Loucy (cell line): ENCODE data around the gene FOXK2.
"Not testable (repeated sequence)": the region's sequence is repeated elsewhere in the genome, so short reads cannot be mapped to it uniquely, and the experiment has no call there.

Experiments
- CTCF ChIP-seq: fragments of 200-600 bp; sonication (generic); conservative IDR thresholded peaks from 2 replicates; pipeline ENCODE4 v1.5.1; 2014; ENCODE audit warnings: mild to moderate bottlenecking, antibody characterized with exemption, low read length
- EZH2phosphoT487 ChIP-seq: fragments of 200-600 bp; IDR thresholded peaks from 2 replicates; pipeline ENCODE4 v1.6.1; 2018; ENCODE audit warnings: antibody characterized with exemption, mild to moderate bottlenecking, moderate library complexity, borderline replicate concordance

- TF ChIP-seq CTCF, EZH2phosphoT487: not testable (repeated sequence)
Measured at GRCh38 chr17:82537228-82537627, 17.7 kb downstream of the FOXK2 start.
